ENCODE data around the gene RCBTB2. TPM values are rescaled to one million over a fixed set of nuclear protein-coding genes. Genes with fewer than 3 reads are reported as not detected.

Gene RCBTB2
- total and polyA plus RNA-seq, 10 donors, result 6.7 to 19.6 (median 14.8) TPM

GRCh38 chr13:48542138-48542537 lies 9.3 kb upstream of the RCBTB2 start:
- WGBS, 5 donors, result 94 to 97% (median 95%) methylated on average over 4 of the region's 4 CpGs
- Histone ChIP-seq H3K4me3 (no peak overlapping the region), H3K36me3 (no peaks in the 10 kb centered on the region), H3K9me3 (peaks cover 0 to 2% (median 0%) of the 10 kb centered on the region in 8 donors), H3K27me3 (replicated peaks in 1 of 7) (peaks cover 0 to 42% (median 0%) of the 10 kb centered on the region in 7 donors), H3K4me1 (peaks cover 0 to 16% (median 11%) of the 10 kb centered on the region in 6 donors), H3K27ac (peak overlapping the region in 5 of 8 donors; percentile 28 to 61 (median 45))
- intact Hi-C loops (cut with DNase I; ENCODE audit: low total_unique reads), result no loop called here
- no peak for TF ChIP-seq POLR2AphosphoS5 (IDR thresholded peaks at IDR 0.05)
- no peak for TF ChIP-seq POLR2A (IDR thresholded peaks at IDR 0.05)
- DNase-seq, result no peak

GRCh38 chr13:48539550-48539949 lies 6.7 kb upstream of the RCBTB2 start:
- TF ChIP-seq POLR2A (IDR thresholded peaks at IDR 0.05) (no peak), POLR2AphosphoS5 (IDR thresholded peaks at IDR 0.05) (no peak), CTCF (IDR thresholded peaks at IDR 0.05 in 8 of 11, conservative IDR thresholded peaks at IDR 0.05 in 3 of 11) (no peak)
- H3K4me1 ChIP-seq, result peaks cover 0 to 22% (median 12%) of the 10 kb centered on the region in 6 donors
- H3K27ac ChIP-seq, result no peak overlapping the region
- no peak for DNase-seq
- H3K4me3 ChIP-seq, result no peak overlapping the region
- H3K36me3 ChIP-seq, result no peaks in the 10 kb centered on the region
- intact Hi-C loops (cut with DNase I; ENCODE audit: low total_unique reads), result no loop called here
- H3K27me3 ChIP-seq (replicated peaks in 1 of 7), result peaks cover 0 to 37% (median 0%) of the 10 kb centered on the region in 7 donors
- H3K9me3 ChIP-seq, result peaks cover 0 to 7% (median 0%) of the 10 kb centered on the region in 8 donors

GRCh38 chr13:48536621-48537250 lies 3.9 kb upstream of the RCBTB2 start:
- Histone ChIP-seq H3K9me3 (peaks cover 0 to 7% (median 0%) of the 10 kb centered on the region in 8 donors), H3K4me3 (no peak overlapping the region), H3K36me3 (no peaks in the 10 kb centered on the region), H3K27ac (no peak overlapping the region), H3K27me3 (replicated peaks in 1 of 7) (peaks cover 0 to 12% (median 0%) of the 10 kb centered on the region in 7 donors), H3K4me1 (peaks cover 4 to 26% (median 14%) of the 10 kb centered on the region in 6 donors)
- TF ChIP-seq POLR2A (IDR thresholded peaks at IDR 0.05), result no peak
- no peak for TF ChIP-seq CTCF (IDR thresholded peaks at IDR 0.05 in 8 of 11, conservative IDR thresholded peaks at IDR 0.05 in 3 of 11)
- no peak for TF ChIP-seq POLR2AphosphoS5 (IDR thresholded peaks at IDR 0.05)
- no peak for DNase-seq
- intact Hi-C loops (cut with DNase I; ENCODE audit: low total_unique reads), result no loop called here
- WGBS, 5 donors, result 86 to 91% (median 86%) methylated on average over 5 of the region's 5 CpGs

- Histone ChIP-seq H3K4me3 (no peak overlapping the region), H3K27ac (peak overlapping the region in 3 of 8 donors; percentile 22 to 51 (median 40)), H3K9me3 (peaks cover 0 to 7% (median 0%) of the 10 kb centered on the region in 8 donors), H3K4me1 (peaks cover 9 to 36% (median 23%) of the 10 kb centered on the region in 6 donors), H3K36me3 (no peaks in the 10 kb centered on the region), H3K27me3 (replicated peaks in 1 of 7) (peaks cover 0 to 7% (median 0%) of the 10 kb centered on the region in 7 donors)
- WGBS, 5 donors, result 68 to 92% (median 79%) methylated on average over 2 of the region's 2 CpGs
- intact Hi-C loops (cut with DNase I; ENCODE audit: low total_unique reads), result no loop called here
- TF ChIP-seq POLR2A (IDR thresholded peaks at IDR 0.05) (no peak), POLR2AphosphoS5 (IDR thresholded peaks at IDR 0.05) (no peak)
- DNase-seq, result no peak
Observed at GRCh38 chr13:48535766-48536165, 2.9 kb upstream of the RCBTB2 start.

- 90 to 98% (median 97%) methylated on average over 5 of the region's 5 CpGs for WGBS, 5 donors
- no peak for DNase-seq
- Histone ChIP-seq H3K27ac (peak overlapping the region in 3 of 8 donors; percentile 22 to 51 (median 40)), H3K4me1 (peaks cover 9 to 40% (median 25%) of the 10 kb centered on the region in 6 donors), H3K27me3 (replicated peaks in 1 of 7) (peaks cover 0 to 7% (median 0%) of the 10 kb centered on the region in 7 donors), H3K9me3 (peaks cover 0 to 7% (median 0%) of the 10 kb centered on the region in 8 donors), H3K36me3 (no peaks in the 10 kb centered on the region), H3K4me3 (no peak overlapping the region)
- intact Hi-C loops (cut with DNase I; ENCODE audit: low total_unique reads), result no loop called here
- no peak for TF ChIP-seq CTCF (IDR thresholded peaks at IDR 0.05 in 8 of 11, conservative IDR thresholded peaks at IDR 0.05 in 3 of 11)
- TF ChIP-seq POLR2A (IDR thresholded peaks at IDR 0.05), result no peak
- TF ChIP-seq POLR2AphosphoS5 (IDR thresholded peaks at IDR 0.05), result no peak
Observed at GRCh38 chr13:48534911-48535501, 2.1 kb upstream of the RCBTB2 start.

Measured in spleen (tissue), 11 donors.